ENCODE measurements around the gene CLCN5.

GRCh38 chrX:49992853-49993252 lies 70.5 kb downstream of the CLCN5 start:
- TF ChIP-seq POLR2A (IDR thresholded peaks at IDR 0.05) (no peak), CTCF (IDR thresholded peaks at IDR 0.05) (no peak)
